Muscle layer of duodenum (tissue), 2 donors: ENCODE data around the gene EGF.
"Not testable (repeated sequence)": the region's sequence is repeated elsewhere in the genome, so short reads cannot be mapped to it uniquely, and the experiment has no call there.

Experiments used
- H3K27ac ChIP-seq: one replicate; pipeline ENCODE4 v1.7.0; 2013; ENCODE audit warnings: mild to moderate bottlenecking, low read length
- H3K27me3 ChIP-seq: one replicate; pipeline ENCODE4 v1.7.0; 2013; ENCODE audit warnings: low read depth, mild to moderate bottlenecking, control low read depth, low read length
- H3K36me3 ChIP-seq, 2 donors: one replicate each; pipeline ENCODE4 v1.7.0; 2013; ENCODE audit warnings: low read length in 2 of 2, control low read depth in 1 of 2, mild to moderate bottlenecking in 1 of 2; ENCODE audit not compliant: insufficient read depth in 2 of 2, control insufficient read depth in 1 of 2
- H3K4me1 ChIP-seq, 2 donors: one replicate each; pipeline ENCODE4 v1.7.0; 2013; ENCODE audit warnings: low read length in 2 of 2, mild to moderate bottlenecking in 2 of 2, control low read depth in 1 of 2, moderate library complexity in 1 of 2; ENCODE audit not compliant: insufficient read depth in 2 of 2, control insufficient read depth in 1 of 2
- H3K4me3 ChIP-seq, 2 donors: one replicate each; pipeline ENCODE4 v1.7.0; 2013; ENCODE audit warnings: low read length in 2 of 2, low read depth in 1 of 2, mild to moderate bottlenecking in 1 of 2
- H3K9me3 ChIP-seq, 2 donors: one replicate each; pipeline ENCODE4 v1.7.0; 2013; ENCODE audit warnings: low read length in 2 of 2, control low read depth in 1 of 2, mild to moderate bottlenecking in 1 of 2; ENCODE audit not compliant: control insufficient read depth in 1 of 2
- donor health status: healthy.

EGF gene

DNA sequence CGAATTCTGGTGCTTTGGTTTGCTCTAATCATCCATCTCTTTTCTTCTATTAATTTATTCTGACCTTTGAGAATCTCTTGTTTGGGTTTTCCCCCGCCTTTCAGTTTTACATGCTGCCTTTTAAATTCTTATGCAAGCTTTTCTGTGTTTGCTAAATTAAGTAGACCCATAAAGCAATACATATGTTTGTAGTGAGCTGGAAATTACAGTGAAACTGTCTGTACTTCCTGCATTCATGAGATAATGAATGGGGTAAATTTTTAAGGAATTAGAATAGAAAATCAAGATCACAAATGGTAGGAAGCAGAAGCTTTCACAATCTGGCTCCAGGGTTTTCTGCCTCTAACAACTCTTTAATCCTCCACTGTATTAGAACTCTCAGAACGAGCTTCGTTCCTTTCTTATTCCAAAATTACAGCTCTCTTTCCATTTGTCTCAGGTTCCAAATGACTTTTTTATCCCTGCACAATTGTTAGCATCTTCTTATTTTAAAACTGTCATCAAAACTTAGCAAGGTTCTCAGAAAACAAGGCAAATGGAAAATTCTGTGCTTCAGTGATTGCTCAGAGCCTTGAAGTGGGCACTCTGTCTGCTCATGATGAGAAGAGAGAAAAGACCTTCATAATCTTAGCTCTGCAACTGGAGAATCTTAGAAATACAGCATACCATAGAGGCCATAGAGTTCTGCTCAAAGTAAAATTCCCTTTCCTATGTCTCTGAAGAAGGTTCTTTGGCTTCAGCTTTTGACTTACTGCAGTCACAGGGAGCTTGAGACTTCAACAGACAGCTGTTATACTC lies 108.2 kb downstream of the EGF start:
- Histone ChIP-seq H3K27ac (no peak overlapping the region), H3K4me1 (no peaks in the 10 kb centered on the region), H3K36me3 (no peaks in the 10 kb centered on the region), H3K27me3 (no peaks in the 10 kb centered on the region), H3K9me3 (no peaks in the 10 kb centered on the region), H3K4me3 (no peak overlapping the region)

- Histone ChIP-seq H3K27me3 (no peaks in the 10 kb centered on the region), H3K36me3 (no peaks in the 10 kb centered on the region), H3K4me3 (no peak overlapping the region), H3K27ac (no peak overlapping the region), H3K4me1 (no peaks in the 10 kb centered on the region), H3K9me3 (no peaks in the 10 kb centered on the region)
Measured at GRCh38 chr4:110022457-110022856, 109.8 kb downstream of the EGF start.

DNA sequence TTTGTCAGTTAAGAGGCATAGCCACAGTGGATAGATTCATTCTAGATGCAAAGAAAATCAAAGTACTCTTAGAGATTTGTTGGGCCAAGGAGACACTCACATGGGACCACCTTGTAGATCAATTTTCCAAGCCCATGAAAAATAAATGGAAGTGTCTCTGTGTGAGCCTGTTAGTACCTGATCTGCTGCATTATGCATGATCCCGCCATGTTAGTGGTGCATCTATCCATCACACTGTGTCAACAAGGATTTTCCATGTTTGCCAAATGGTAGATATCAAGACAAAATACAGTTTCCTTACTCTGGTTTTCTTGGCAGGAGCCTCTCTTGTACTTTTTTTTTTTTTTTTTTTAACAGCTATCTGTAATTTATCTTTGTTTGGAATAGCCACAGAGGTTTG lies 112.4 kb downstream of the EGF start:
- no peaks in the 10 kb centered on the region for H3K36me3 ChIP-seq

DNA sequence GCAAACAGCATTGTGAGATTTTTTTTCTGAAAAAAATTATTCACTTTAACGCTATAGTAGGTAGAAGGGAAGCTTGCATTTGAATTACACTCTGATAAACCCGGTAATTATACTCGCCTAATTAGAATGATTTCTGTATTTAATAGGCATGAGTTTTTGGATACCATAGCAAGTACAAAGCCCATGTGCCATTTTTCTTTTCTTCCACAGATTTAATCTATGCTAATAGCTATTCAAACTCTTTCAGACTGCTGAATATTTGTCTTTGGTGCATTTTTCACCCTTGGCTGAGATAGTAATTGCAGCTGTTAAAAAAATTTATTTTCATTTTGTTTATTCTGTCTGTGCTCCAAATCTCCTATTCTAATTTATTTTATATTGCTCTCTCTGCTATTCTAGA lies 113.0 kb downstream of the EGF start:
- no peaks in the 10 kb centered on the region for H3K9me3 ChIP-seq
- H3K4me1 ChIP-seq, result no peaks in the 10 kb centered on the region
- H3K4me3 ChIP-seq, result no peak overlapping the region
- no peaks in the 10 kb centered on the region for H3K36me3 ChIP-seq
- no peak overlapping the region for H3K27ac ChIP-seq
- no peaks in the 10 kb centered on the region for H3K27me3 ChIP-seq

More for the DNA sequence above, 112.4 kb downstream of the EGF start:
- Histone ChIP-seq H3K4me1 (no peaks in the 10 kb centered on the region), H3K27me3 (no peaks in the 10 kb centered on the region), H3K27ac (no peak overlapping the region), H3K4me3 (no peak overlapping the region), H3K9me3 (no peaks in the 10 kb centered on the region)

DNA sequence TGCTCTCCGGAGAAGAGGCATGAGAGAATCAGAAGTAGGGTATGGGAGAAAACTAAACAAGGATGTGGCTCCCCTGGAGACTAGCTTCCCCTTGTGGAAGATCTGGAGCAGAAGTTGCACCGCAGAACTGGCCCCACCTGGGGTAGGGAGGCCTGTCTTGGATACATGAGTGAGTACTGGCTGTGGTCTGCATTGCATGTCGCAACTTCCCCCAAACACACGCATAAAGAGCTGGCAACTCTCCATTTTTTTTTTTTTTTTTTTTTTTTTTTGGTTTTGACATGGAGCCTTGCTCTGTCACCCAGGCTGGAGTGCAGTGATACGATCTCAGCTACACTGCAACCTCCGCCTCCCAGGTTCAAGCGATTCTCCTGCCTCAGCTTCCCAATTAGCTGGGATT lies 119.9 kb downstream of the EGF start:
- Histone ChIP-seq H3K4me3 (no peak overlapping the region), H3K27ac (no peak overlapping the region), H3K27me3 (no peaks in the 10 kb centered on the region), H3K4me1 (no peaks in the 10 kb centered on the region), H3K36me3 (no peaks in the 10 kb centered on the region), H3K9me3 (no peaks in the 10 kb centered on the region)

DNA sequence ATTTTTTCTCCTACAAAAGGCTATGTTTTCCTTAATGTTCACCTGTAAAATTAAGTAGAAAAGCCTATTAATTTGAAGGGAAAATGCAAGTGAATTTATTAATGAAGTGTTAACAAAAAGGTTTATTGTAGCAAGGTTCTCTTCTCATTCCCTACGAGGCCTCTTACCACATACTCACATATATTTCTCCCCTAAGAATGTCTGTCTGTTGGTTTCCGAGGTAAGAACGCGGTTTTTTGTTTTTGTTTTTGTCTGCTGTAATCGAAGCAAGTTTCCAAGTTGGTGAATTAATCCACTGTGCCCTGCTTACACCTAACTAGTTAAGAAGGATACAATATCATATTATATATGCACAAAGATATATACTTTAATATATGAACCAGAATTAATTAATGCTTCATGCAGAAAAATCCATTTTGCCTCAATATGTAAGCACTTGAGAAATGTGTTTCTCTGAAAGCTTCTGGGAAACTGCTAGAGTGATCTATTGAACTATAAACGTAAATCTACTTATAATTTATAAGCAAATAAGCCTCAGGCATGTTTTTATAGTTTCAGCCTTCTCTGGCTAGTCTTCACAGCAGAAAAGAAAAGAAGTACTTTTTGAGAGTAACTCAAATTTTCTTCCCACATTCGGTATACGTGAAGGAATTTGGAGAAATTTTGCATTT lies 120.8 kb downstream of the EGF start:
- no peak overlapping the region for H3K4me3 ChIP-seq
- no peaks in the 10 kb centered on the region for H3K4me1 ChIP-seq
- H3K27ac ChIP-seq, result no peak overlapping the region
- no peaks in the 10 kb centered on the region for H3K9me3 ChIP-seq
- no peaks in the 10 kb centered on the region for H3K36me3 ChIP-seq
- no peaks in the 10 kb centered on the region for H3K27me3 ChIP-seq

DNA sequence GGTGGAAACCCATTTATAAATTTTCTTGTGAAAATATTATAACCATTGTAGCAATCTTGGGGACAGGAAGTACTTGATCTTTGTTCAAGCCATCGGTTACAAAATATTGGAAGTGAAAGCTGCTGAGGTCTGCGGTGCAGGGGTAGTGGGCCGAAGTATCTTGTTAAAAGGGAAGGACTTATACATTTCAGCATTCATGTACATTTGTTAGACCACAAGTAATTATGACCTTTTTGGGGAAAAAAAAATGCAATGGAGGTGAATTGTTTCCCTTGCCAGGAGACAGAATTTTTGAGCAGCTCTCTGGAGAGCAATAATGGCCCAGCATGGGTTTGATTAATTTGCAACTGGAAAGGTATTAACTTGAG lies 121.3 kb downstream of the EGF start:
- no peak overlapping the region for H3K4me3 ChIP-seq
- no peaks in the 10 kb centered on the region for H3K9me3 ChIP-seq
- H3K27ac ChIP-seq, result no peak overlapping the region
- H3K4me1 ChIP-seq, result no peaks in the 10 kb centered on the region
- no peaks in the 10 kb centered on the region for H3K27me3 ChIP-seq
- no peaks in the 10 kb centered on the region for H3K36me3 ChIP-seq

GRCh38 chr4:110039164-110039563 lies 126.5 kb downstream of the EGF start:
- not testable (repeated sequence) for H3K9me3 ChIP-seq, H3K4me3 ChIP-seq, H3K4me1 ChIP-seq, H3K27me3 ChIP-seq, H3K36me3 ChIP-seq, H3K27ac ChIP-seq

- H3K36me3 ChIP-seq, result no peaks in the 10 kb centered on the region
- no peaks in the 10 kb centered on the region for H3K9me3 ChIP-seq
- H3K4me1 ChIP-seq, result no peaks in the 10 kb centered on the region
- H3K4me3 ChIP-seq, result no peak overlapping the region
- H3K27ac ChIP-seq, result no peak overlapping the region
- H3K27me3 ChIP-seq, result no peaks in the 10 kb centered on the region
Measured at GRCh38 chr4:110041735-110042134, 129.1 kb downstream of the EGF start.

DNA sequence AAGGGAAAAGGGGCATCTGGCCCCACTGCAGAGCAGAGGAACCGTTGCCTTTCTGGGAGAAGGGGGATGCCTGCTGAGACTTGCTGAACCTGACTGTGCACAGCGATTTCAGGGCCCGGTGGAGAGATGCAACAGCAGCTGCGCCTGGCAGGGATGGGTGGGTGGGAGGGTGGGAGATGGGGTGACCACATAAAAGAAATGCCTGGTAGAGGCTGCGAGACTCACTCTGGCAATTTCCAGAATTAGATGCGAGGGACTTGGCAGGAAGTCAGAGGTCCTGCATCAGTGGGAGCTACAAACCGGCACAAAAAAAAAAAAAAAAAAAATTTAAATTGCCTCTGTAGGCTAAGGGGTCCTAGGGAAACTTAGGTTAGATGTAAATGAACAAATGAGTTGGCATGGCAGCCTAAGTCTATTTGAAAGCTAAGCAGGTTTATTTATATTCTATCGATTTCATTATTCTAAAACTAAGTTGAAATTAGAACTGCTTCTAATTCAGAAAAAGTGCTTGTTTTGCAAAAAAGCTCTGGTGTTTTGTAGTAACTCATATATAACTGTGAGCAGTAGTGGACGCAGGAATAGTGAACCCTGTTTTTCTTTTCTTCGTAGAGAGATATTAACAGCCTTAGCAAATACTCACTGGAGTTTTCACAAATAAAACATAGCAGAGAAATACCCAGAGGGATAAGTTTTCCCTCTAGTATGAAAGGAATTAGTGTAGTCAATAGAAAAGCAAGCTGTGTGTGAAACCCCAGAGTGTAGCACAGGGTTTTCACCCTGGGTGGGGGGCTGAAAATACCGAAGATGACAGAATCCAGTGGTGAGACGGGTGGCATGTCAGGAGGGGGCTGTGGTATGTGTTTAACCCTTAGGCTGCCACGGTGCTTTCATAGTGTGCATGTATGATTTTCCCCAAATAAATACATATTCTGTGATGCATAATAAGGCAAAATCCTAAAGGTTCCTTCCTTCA lies 130.1 kb downstream of the EGF start:
- Histone ChIP-seq H3K27ac (no peak overlapping the region), H3K4me1 (no peaks in the 10 kb centered on the region), H3K36me3 (no peaks in the 10 kb centered on the region), H3K9me3 (no peaks in the 10 kb centered on the region), H3K4me3 (no peak overlapping the region), H3K27me3 (no peaks in the 10 kb centered on the region)

DNA sequence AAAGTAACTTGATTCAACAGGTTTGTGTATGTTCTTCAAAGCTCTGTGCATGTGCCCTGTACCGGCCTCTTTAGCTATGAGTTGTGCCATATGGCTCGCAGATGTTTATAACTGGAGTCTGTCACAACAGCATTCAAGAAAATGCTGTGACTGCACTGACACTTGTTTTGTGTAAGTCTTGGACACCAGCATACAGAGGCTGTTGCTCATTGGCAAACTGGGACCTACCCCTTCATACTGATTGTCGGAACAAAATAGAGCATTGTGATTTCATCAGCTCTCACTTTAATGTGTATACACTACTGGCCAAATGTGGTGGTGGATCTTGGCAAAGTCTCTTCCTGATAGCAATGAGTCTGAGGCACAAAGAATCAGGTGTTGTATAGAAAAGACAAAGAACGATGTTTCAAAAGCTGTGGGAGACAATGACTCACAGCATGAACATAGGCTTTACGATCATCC lies 133.9 kb downstream of the EGF start:
- no peaks in the 10 kb centered on the region for H3K27me3 ChIP-seq
- no peak overlapping the region for H3K4me3 ChIP-seq
- no peaks in the 10 kb centered on the region for H3K9me3 ChIP-seq
- peaks cover 0 to 5% of the 10 kb centered on the region in 2 donors for H3K36me3 ChIP-seq
- H3K27ac ChIP-seq, result no peak overlapping the region
- no peaks in the 10 kb centered on the region for H3K4me1 ChIP-seq
